Urothelium cell line (cell line): Measurements from ENCODE around the gene WDR1.

Experiments
- DNase-seq: peaks from one replicate; pipeline ENCODE4 v3.0.0; 2011; ENCODE audit warnings: low spot score, mixed read lengths
- FAIRE-seq: peaks from 2 replicates; lab custom pipeline; 2011; peaks lifted over from hg19 to GRCh38; lab: Jason Lieb, UNC

The WDR1 gene

DNA sequence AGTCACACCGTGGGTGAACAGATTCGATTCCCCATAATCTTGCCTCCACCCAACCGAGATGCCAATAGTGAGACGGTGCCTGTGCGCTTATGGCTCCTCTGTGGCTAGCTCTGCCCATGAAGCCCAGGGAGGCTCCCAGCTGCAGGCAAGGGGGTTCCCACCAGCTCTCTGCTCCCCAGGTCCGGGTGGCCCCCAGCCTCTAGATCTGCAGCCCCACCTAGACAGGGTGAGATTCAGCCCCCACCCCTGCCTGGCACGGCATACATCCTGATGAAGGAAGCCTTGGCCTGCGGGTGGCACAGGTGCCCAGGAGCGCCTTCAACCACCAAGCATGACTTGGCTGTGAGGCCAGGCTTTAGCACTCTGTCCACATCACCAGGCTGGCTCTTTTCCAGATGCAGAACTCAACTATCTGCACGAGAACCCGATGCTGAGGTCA lies 40.6 kb downstream of the WDR1 start:
- FAIRE-seq (no peak), DNase-seq (no peak)

DNA sequence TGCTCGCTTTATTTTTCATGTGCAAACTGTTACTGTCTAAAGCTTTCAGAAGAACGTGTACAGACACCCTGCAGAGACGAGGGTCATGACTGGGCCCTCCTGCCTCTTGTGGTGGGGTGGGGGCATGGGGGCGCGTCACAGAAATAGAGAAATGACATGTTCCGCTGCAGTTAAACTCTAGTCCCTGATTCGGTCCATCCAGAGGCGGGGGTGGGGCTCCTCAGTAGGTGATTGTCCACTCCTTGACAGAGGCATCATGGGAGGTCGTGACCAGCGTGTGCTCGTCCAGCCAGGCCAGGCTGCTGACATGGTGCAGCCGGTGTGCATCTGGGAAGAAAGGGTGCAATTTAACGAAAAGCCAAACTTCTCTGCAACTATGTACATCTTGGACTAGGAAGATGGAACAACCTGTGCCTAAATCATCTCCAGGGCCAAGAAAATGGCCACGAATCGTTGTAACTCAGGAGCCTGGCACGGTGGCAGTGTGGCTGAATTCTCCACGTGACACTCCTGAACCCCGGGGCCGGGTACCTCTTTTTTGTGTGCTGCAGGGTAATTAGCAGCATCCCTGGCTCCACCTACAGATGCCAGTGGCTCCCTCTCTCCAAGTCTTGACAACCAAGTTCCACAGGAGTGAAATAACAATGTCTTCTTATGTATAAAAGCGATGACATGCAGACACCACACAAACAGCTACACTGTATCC lies 41.3 kb downstream of the WDR1 start:
- FAIRE-seq (no peak), DNase-seq (no peak)

DNA sequence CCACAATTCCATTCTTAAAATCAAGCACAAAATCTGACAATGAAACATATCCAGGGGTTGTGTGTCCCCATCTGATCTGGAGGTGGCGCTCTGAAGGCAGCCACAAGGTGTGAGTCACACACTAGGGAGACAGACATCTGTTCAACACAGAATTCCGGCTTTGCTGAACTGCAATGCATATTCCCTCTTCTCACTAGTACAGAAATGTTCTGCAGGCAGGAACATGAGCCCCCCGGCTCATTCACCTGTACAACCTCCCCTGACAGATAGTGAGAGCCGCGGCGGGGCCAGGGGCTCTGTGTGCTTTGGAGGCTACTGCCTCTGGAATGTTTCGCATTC lies 41.9 kb downstream of the WDR1 start:
- DNase-seq, result peak; percentile 35
- no peak for FAIRE-seq

DNA sequence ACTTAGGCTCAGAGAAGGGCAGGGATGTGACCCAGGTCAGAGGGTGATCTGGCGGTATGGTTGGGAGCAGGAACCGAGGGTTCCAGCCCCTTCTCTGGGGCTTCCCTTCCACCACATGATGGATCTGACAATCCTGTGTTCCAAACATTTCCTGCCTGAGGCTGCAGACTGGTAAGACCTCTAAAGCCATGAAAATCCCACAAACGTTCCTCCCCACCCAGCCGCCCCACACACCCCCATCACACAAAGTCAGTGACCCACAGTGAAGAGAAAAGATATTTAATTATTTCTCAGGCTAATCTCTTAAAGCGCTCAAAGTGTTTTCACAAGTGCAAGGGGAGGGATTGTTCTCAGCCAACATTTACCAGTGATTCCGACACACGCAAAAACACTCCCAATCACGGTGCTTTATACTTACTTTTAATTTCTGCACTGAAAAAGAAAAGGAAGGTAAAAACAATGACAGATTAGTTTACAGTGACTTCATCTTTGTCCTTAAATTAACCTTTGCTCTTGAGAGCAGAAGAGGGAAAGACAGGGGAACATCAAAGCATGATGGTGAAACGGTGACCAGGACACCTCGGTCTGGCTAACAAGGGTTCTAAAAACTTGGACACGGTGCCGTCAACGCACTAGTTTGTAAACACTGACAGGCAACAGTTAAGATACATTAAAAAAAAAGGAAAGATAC lies 42.4 kb downstream of the WDR1 start:
- DNase-seq, result no peak
- FAIRE-seq, result no peak

DNA sequence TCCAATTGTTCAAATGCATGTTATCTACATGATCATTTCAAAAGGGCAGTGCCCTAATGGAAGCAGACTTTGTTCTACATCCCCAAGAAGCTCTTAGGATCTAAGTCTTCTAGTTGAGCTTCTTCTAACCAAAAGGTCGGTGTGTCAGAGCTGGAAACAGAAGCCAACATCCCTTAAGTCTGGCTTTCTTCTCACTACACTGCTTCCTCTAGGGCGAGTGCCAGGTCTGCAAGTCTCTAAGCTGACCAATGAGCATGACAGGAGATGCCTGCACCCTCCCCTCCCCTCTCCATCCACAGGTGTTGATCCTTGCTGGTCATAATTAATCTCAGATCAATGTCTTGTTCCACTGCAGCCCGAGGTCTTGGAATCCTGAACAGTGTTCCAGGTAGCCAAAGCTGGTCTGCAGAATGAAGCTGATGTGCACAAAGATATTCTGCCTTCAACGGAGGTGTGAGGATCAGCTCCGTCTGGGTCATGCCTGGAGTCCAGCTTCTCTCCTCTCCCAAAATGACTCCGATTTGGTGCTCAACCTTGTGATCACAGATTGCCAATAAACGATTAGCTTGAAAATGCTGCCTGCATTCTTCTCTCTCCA lies 44.1 kb downstream of the WDR1 start:
- no peak for DNase-seq
- FAIRE-seq, result no peak

DNA sequence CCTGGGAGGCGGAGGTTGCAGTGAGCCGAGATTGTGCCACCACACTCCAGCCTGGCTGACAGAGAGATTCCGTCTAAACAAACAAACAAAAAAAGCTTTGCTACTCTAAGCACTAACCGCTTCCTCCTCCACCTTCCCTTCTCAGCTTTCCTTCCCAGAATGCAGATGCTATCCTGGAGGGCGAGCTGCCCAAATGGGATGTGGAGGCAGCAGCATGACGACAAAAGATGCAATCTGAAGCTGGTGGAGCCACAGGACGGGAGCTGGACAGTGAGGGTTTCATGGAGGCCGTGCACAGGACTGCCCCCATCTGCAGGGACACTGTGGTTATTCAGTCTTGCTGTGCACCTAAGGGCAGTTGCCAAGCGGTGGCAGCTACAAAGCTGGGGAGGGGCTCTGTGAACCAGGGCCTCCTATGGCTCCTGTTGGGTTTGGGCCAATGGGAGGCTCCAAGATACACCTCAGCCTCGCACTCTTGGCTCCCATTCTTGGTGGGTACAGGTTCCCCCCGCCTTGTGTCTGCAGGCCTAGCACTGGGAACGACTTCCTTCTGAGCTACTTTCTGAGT lies 47.4 kb downstream of the WDR1 start:
- no peak for FAIRE-seq
- no peak for DNase-seq

DNA sequence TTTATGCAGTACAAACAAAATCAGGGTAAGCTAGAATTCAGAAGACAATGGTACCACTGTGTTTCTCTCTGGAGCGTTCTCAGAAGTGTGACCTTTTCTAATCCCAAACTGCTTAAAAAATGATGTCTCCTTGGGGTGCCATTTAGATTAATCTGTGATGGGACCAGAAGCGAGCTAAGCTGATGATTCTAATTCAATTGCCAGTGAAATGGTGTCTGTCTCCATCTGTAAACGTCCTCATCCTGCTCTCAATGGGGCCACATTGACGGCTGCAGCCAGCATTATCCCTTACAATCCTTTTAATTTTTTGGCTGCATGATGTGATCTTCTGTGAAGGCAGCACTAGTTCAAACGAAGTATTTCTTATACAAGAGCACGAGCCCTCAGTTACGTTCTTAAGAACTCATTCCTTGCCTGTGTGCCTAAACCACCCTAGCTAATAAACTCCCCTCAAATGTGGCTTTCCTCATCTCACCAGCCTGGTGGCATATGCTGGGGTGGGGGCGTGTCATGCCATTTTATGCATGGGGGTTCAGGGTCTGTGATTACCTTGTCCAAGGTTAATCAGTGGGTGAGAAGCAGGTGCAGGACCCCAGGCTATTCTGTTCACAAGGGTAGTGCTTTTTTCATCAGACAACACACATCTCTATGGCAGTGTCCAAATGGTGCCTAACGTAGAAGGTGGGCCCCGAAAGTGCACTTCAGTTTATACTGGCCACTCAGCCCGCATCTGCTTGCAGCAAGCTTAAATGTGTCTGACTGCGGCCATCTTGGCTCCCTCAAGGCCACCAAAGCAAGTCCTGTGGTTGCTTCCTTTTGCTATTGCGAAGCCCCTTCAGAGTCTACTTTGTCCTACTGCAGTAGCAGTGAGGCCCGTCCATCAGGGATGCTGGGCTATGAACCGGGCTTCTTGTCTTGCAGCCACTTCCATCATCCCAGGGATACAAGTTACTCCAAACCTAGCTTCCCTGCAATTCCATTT lies 49.6 kb downstream of the WDR1 start:
- no peak for FAIRE-seq
- DNase-seq, result no peak

DNA sequence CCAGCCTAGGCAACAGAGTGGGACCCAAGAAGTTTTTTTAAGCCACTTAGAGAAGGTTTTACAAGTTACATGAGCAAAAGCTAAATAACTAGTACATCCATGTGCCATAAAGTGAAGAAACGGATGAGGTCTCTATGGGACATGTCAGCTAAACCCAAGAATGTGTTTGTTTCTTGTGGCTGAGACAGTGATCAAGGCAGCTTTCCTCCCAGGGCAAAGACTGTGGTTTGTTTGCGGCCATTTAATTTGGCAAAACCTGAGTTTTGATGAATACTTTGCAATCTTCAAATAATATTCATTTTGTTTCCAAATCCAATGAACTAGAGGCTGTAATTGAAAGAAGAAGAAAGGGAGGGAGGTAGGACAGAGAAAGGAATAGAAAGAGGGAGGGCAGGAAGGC lies 50.4 kb downstream of the WDR1 start:
- no peak for DNase-seq
- FAIRE-seq, result no peak

DNA sequence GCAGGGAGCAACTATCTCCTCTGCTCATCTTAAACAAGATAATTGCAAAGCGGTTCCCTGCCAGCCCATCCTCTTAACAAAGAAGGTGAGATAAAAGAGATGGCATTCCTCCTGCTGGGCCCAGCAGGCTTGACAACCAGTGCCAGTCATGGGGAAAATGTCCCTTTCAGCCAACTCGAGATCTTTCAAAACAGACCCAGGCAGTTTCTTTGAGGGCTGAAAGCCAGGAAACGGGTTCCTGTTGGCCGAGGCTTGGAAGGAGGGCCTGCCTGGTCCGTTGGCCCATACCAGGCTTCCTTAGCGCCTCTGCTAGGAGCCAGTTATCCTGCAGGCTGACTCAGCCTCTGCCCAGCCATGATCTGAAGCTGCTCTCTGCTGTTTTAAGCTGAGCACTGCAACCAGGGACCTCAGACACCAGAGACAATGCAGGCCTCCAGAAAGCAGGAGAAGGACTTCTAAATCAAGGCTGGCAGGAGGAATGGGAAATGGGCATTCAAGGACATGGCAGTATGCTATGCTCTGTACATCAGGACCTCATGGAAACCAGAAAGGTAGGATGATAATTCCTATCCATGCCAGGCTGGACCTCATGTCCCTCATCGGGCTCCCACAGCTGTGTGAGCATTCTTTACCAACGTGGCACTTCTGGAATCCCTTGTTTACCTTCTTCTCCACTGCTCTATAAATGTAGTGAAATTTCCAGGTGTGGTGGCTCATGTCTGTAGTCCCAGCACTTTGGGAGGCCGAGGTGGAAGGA lies 52.9 kb downstream of the WDR1 start:
- DNase-seq (no peak), FAIRE-seq (no peak)

DNA sequence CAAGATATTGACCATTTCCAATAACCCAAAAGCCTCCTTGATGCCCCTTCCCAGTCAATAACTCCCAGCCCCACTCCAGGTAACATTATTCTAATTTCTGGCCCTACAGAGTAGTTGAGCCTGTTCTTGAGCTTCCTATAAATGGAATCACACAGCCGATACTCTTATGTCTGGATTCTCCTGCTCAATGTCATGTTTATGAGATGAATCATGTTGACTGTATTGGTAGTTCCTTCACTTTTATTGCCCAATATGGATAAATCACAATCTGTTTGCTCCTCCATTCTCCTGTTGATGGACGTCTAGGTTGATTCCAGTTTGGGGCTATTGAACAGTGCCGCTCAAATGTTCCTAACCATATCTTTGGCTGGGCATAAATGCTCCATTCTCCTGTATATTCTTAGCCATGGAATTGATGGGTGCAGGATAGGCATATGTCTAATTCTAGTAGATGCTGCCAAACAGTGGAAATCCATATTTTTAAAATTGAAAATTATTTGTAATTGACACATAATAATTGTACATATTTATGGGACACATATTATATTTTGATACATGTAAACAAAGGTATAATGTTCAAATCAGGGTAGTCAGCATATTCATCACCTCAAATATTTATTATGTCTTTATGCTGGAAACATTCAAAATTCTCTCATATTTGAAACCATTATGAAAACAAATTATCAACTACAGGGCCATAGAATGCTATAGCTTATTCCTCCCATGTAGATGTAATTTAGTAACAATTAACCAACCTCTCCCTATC lies 54.8 kb downstream of the WDR1 start:
- FAIRE-seq, result no peak
- no peak for DNase-seq

DNA sequence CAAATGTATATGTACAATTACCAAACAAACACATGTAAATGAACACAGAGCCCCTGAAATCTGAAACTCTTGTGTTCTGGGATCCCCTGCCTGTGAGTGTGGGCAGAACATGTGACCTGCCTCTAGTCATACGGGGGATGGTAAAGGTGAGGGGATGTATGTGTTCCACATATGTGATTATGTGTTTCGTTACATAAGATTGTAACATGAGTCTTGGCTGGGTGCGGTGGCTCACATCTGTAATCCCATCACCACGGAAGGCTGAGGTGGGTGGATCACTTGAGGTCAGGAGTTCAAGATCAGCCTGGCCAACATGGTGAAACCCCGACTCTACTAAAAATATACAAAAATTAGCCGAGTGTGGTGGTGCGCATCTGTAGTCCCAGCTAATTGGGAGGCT lies 58.2 kb downstream of the WDR1 start:
- no peak for FAIRE-seq
- DNase-seq, result no peak

DNA sequence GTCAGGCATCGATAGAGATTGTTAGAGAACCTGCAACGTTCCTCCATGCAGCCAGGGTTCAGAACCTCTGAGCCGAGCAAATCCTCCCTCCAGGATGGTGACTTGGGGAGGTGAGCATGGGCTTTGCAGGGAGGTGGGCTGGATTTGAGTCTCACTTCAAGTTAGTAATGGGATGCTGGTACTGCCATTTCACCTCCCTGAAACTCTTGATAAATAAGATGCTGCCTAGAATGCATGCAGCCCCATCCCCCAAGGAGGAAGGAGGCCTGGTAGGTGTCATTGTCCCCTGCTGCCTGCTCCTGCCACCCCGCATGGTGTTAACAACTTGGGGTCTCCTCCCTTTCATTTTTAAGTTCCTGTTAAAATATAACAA lies 59.6 kb downstream of the WDR1 start:
- FAIRE-seq (no peak), DNase-seq (no peak)

DNA sequence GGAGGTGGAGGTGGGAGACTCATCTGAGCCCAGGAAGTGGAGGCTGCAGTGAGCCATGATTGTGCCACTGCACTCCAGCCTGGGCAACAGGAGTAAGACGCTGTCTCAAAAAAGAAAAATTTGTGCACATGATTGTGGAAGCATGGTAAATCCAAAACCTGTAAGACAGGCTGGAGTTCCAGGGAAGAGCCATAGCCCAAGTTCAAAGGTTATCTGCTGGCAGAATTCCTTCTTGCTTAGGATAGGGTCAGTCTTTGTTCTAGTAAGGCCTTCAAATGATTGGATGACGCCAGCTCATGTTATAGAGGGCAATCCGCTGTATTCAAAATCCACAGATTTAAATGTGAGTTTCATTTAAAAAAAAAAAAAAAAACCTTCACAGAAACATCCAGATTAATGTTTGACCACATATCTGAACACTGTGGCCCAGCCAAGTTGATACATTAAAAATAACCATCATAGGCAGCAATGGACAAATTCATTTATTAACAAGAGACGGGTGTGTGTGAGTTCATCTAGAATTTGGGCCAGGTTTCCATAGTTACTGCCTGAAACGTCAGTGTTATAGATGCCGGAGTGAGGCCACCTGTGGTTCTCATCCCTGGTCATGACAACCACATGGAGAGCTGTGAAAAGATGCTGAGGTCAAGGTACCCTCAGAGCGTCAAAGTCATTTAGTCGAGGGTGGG lies 60.1 kb downstream of the WDR1 start:
- no peak for FAIRE-seq
- DNase-seq, result no peak

DNA sequence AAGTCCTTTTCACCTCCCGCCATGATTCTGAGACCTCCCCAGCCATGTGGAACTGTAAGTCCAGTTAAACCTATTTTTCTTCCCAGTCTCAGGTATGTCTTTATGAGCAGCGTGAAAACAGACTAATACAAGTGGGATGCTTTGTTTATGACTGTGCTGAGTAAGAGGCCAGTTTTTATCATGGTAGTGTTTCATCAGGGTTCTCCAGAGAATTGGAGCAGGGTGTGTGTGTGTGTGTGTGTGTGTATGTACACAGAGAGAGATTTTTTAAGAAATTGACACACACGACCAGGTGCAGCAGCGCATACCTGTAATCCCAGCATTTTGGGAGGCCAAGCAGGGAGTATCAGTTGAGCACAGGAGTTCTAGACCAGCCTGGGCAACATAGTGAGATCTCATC lies 60.7 kb downstream of the WDR1 start:
- DNase-seq, result no peak
- no peak for FAIRE-seq

DNA sequence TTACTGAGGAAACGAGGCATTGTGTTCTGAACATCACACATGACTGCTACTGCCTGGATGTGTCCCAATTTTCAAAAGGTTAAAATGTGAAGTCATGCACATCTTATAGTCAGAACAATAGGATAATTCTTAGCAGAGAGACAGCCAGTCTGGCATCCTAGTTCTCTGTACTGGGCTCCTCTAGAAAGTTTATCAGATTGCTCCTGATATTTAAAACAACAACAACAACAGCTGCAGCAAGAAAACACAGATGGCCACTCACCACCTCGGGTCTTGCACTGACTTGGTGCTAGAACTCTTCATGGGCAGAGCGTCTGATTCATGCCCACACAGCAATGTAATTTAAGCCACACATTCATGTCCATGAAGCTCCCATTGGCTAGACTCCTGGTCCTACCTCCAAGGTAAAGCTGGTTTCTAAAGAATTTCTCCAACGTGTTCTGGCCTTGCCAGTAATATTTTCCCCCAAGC lies 62.0 kb downstream of the WDR1 start:
- no peak for DNase-seq

DNA sequence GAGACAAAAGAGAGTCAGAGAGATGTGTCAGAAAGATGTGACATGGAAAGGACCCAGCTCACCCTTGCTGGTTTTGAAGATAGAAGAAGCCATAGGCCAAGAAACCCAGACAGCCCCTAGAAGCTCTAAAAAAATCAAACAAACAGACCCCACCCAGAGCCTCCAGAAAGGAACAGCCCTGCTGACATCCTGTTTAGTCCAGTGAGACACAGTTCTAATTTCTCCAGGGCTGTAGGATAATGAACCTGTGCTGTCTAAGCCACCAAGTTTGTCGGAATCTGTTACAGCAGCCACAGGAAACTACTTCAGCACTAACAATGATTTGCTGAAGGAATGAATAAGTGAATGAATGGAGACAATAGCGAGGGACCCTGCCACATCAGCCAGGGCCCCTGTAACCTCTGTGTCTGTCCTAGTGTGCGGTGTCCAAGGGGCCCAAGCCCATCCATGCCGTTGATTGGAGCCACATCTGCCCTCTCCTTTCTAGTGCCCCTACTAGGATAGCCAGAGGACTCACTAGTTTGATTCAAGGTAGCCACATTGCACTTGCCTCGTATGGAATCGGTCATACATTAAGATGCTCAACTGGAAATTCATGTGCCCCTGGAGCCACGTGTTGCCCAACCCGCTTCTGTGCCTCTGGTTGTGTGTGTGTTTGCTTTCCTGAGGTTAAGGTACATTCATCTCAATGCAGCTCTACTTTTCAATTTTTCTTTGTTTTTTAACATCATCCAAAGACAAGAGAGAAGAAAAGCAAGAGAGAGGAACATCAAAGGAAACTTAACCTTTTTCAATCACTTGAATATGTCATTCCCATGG lies 62.8 kb downstream of the WDR1 start:
- FAIRE-seq (no peak), DNase-seq (no peak)

More for the DNA sequence above, 62.0 kb downstream of the WDR1 start:
- FAIRE-seq, result no peak

DNA sequence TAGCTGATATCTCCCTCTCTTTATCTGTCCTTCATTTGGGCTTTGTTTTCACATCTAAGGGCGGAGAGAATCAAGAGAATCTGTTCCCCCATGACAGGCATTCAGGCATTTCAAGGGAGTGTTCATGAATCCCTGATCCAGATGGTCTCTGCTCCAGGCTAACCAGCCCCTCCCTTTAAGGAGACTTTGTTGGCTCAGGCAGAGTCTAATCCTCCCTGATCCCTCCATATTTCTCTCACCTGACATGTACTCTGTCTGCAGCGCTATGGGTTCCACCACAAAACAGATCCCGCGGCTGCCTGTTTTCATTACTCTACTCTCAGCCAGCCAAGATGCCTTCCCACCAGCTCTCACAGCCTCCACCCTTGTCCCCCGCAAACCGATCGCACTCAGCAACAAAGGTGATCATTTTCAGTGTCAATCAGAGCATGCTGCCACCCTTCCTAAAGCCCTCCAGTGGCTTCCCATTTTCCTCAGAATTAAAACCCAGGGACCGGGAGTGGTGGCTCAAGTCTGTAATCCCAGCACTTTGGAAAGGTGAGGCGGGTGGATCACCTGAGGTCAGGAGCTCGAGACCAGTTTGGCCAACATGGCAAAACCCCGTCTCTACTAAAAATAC lies 65.0 kb downstream of the WDR1 start:
- no peak for DNase-seq
- no peak for FAIRE-seq
